ENCODE results near the gene PCDHB14.

DNA sequence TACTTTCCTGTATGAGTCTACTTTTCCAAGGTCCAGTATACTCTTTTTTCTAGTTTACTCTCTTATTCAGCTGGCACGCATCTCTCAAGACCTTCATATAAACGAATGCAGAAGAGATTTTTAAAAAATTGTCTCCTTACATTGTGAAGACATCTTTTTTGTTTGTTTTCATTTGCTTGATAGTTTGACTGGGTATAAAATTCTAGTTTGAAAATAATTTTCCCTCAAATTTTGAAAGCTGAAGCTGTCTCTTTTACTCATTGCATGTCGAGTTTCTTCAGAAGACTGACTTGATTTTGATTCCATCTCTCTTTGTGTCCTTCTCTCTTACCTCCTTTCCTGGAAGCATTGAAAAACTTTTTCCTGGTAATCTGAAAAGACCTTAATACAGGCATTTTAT lies 26.8 kb upstream of the PCDHB14 start:
- TF ChIP-seq POLR2A (IDR thresholded peaks at IDR 0.05) (no peak), CTCF (IDR thresholded peaks at IDR 0.05 in 4 of 5, conservative IDR thresholded peaks at IDR 0.05 in 1 of 5) (no peak)

All from gastrocnemius medialis (tissue), 4 donors.